OCI-M2 (cell line): ENCODE data around the gene SNRK.

Experiments
- DNase-seq: peaks from one replicate; lab custom pipeline; 2025; ENCODE audit not compliant: unreplicated experiment; lab: John Stamatoyannopoulos, UW

SNRK gene

GRCh38 chr3:43369404-43370292 is 83.3 kb downstream of the SNRK start:
- no peak for DNase-seq

- no peak for DNase-seq
Measured at GRCh38 chr3:43370293-43370980, 84.1 kb downstream of the SNRK start.

DNA sequence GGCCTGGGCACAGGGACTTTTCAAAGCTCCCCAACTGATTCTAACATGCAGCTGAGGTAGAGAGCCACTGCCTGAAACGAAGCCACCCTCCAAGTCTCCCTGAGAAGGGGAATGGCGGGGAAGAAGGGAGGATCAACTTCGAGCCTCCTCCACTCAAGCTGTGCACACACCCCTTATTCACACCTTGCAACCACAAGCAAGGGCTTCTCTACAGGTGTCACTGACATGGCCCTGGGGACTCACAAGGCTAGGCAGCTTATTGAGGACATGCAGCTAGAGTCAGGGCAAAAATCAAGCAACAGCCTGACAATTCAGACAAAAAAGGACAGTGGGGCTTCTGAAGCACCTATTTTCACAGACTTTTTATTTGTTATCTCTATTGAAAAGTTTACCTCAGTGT is 85.2 kb downstream of the SNRK start:
- no peak for DNase-seq

GRCh38 chr3:43372007-43372740 is 85.8 kb downstream of the SNRK start:
- DNase-seq, result no peak

- DNase-seq, result no peak
Measured at GRCh38 chr3:43372809-43373559, 86.6 kb downstream of the SNRK start.

DNA sequence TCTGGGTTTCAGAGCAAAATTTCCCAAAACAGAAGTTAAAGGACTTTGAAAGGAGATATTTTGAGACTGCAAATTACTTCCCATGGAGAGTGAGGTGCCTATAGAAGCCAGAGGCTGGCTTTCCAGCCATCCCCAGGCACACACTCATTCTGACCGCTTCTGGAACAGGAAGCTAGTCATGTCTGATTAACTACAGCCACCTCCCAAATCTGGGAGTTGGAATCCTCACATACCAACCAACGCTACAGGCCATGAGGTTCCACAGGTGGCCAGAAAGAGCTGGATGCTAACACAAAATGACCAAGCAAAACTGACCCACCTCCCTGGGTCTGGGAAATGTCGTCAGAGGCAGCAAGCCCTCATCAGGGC is 87.2 kb downstream of the SNRK start:
- DNase-seq, result no peak

DNA sequence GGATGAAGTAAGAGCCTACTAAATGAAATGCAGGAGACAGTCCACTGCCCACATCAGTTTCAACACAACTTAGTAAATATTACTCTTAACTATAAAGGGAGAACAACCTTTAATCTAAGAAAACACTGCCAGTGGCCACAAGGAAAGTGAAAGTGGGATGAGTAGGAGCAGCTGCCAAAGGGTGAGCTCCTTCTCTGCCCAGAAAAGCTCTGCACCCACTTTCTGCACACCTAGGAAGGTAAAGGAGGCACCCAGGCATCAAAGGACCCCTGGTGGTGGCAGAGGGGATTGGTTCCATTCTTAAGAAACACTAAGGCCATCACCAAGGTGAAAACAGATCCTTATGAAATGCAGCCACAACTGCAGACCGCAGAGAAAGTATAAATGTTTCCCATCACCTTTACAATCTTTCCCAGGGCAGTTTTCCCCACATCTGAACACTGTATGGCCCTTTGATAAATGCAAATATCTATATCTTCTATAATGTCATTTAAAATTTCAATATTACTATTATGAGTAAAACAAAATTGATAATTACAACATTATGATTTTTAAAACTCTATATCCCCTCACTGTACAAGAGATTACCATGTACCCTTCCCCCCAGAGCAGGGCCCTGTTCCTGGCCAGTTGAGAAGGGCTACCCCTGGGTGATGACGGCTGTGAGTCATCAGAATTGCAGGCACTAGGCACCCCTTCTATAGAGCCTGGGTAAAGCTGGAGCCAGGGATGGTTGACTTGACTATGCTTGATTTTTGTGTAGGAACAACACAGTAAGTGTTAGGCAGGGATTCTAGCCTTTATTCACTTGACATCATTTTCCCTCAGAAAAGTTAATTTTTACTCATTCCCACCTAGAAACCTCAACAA is 92.0 kb downstream of the SNRK start:
- no peak for DNase-seq

DNA sequence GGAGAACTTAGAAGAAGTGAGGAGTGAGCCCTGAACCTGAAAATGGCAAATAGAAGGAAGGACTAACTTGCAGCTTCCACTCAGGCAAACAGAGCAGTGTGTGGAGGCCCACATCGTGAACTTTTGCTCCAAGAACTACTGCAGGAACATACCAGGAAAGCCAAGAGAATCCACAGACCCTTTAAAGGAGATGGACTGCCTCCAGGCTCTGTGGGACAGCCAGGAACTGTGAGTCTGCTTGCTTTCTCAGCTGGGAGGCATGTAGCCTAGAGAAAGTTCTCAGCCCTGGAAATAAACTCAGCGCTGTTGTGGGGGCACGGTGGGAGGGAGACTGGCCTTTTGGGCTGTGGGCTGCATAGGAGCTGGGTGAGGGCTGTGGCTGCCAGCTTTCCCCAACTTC is 93.0 kb downstream of the SNRK start:
- no peak for DNase-seq

DNA sequence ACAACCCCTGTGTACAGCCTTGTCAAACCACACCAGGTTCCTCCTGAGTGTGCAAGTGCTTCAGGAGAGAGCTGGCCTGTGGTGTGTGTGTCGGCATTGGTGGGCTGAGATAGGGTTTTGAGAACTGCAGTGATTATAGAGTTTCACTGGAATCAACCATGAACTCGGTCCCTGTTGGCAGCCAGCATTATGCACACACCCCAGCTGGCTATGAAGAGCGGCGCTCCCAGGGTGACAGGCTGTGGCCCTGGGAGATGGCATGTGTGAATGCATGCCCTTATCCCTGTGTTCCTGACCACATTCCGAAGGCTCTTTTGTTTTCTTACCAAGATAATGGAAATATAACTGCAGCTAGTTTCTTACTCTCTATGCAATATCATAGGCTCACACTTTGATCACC is 101.8 kb downstream of the SNRK start:
- no peak for DNase-seq

- no peak for DNase-seq
Measured at GRCh38 chr3:43388915-43389314, 102.6 kb downstream of the SNRK start.

DNA sequence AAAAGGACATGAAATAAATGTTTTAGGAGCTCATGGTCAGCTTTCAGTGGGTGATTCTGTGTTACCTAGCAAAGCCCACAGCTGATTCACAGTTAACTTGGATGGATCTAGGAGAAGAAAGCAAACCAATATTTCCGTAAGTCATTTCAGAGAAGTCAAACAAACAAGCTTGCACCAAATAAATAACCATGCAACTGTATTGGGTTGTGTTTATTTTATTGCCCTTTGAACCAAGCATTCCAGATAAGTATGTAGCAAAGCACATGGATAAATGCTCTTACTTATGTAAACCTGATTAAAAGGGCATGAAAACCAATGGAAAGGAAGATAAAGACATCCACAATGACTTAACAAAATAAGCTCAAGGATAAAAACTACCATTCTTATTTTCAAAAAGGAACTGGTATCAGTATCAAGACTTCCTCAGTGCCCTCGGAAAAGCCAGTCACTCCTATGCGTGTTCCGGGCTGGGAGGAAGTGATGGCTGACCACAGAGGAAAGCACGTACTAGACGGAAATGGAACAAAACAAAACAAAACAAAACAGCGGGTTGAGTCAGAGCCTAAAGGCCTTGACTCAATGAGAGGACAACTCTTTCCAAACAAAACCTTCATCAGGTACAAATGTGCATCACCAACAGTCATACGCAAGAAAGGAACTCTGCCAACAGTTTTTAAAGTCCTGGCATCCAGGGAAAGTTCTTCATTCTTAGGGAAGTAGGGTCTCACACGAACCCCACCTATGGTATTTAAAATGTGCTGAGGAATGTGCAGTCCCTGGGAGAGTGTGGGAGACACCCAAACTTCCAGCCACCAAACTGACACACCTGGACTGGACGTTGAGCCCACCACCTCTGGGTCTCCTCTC is 103.3 kb downstream of the SNRK start:
- DNase-seq, result no peak

DNA sequence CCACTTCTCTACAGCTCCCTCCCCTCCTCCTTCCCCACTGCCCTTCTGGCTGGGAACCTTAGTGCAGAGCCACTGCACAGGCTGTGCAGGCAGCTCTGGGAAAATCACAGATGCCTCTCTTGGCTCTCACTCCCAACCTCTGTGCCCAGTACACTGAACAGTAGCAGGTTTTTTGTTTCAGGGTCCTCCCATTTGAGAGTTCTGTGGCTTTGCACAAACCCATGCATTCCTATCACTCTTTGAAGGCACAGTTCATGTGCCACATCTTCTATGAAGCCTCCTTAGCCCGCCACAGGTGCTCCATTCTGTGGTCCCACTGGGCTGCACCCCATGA is 103.9 kb downstream of the SNRK start:
- no peak for DNase-seq

DNA sequence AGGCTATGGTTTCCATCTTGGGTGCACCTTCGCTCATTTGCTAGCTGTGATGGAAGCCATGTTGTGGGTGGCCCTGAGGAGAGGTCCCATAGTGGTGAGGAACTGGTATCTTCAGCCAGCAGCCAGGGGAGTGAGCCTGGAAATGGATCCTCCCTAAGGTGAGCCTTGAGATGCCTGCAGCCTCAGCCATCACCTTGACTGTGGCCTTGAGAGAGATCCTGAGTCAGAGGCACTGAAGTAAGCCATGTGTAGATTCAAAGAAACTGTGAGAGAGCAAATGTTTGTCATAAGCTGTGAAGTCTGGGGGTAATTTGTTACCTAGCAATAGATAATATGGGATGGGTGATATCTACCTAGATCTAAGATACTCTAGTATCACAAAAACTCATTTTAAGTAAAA is 105.3 kb downstream of the SNRK start:
- DNase-seq, result no peak

DNA sequence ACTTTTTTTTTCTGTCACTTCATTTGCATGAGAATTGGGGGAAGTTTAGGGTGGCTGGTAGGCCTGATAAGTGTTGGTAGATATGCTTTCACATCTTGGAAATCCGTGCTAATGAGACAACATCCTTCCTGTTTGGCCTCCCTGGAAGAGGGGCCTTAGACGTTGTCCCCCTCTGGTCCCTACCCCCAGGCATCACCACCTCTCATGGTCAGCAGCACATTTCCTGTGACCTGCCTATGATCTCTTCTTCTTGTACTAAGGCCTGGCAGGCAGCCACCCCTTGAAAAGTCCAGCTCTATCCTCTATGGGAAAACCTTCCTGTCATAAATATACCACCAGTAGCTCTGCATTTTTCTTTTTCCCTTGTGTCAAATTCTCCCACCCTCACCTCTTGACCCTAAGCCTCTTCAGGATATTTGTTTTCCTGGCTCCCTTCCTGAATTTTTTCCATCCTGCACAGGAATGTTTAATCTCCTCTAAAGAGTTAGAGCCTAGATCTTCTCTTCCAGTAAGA is 107.8 kb downstream of the SNRK start:
- DNase-seq, result no peak

GRCh38 chr3:43399034-43399433 is 112.7 kb downstream of the SNRK start:
- no peak for DNase-seq

DNA sequence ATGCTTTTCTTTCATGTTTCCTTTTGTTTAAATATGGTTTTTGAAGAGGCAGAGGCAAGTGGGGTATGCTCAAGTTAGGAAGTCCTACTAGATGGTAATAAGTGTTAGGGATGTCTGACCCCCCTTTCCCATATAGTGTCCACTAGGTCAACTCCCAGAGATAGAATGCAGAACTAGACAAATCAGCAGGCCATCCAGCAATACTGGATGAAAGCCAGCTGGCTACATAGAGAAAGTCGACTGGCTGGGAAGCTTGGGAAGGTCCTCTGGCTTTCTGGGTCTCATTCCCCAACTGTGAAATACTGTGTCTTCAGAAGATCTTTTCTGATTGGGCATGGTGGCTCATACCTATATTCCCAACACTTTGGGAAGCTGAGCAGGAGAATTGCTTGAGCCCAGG is 113.8 kb downstream of the SNRK start:
- DNase-seq, result no peak
